ENCODE data around the gene PLIN1.

- TF ChIP-seq POLR2AphosphoS5 (IDR thresholded peaks at IDR 0.05; ENCODE audit: low read depth, low read length) (no peak), POLR2A (IDR thresholded peaks at IDR 0.05; ENCODE audit: low read depth, low read length) (no peak), TAF1 (IDR thresholded peaks at IDR 0.05; ENCODE audit: borderline replicate concordance, low read depth, low read length) (no peak)
Measured at GRCh38 chr15:89628301-89628700, 50.9 kb downstream of the PLIN1 start.
